Breast epithelium (tissue), 4 donors: ENCODE data around the gene TESK2. TPM values are rescaled to one million over a fixed set of nuclear protein-coding genes. Genes with fewer than 3 reads are reported as not detected.

Experiments
- DNase-seq, 2 donors: peaks; one replicate each; pipeline ENCODE4 v3.0.0-alpha.2; 2019; ENCODE audit warnings: low spot score in 2 of 2
- H3K27ac ChIP-seq, 2 donors: fragments of 200-600 bp; sonication (generic) in 1 of 2; one replicate each; pipeline ENCODE4 v1.5.1; 2016 to 2019; ENCODE audit warnings: mild to moderate bottlenecking in 1 of 2
- H3K27me3 ChIP-seq, 2 donors: fragments of 200-600 bp; sonication (generic) in 1 of 2; one replicate each; pipeline versions ENCODE4 v1.5.1 to v1.6.0; 2017 to 2019; ENCODE audit warnings: control low read depth in 1 of 2, mild to moderate bottlenecking in 1 of 2
- H3K36me3 ChIP-seq: fragments of 200-600 bp; one replicate; pipeline ENCODE4 v1.5.1; 2019
- H3K4me1 ChIP-seq, 2 donors: fragments of 200-600 bp; sonication (generic); one replicate each; pipeline ENCODE4 v1.5.1; 2016 to 2019; ENCODE audit warnings: control low read depth in 1 of 2
- H3K4me3 ChIP-seq, 3 donors: fragments of 200-600 bp; sonication (generic); 1 replicate in 2 of 3; 2 replicates in 1 of 3; pipeline ENCODE4 v1.5.1; 2016 to 2019; ENCODE audit warnings: mild to moderate bottlenecking in 3 of 3, moderate library complexity in 2 of 3
- H3K9me3 ChIP-seq, 2 donors: fragments of 200-600 bp; sonication (generic) in 1 of 2; one replicate each; pipeline ENCODE4 v1.5.1; 2016 to 2019; ENCODE audit warnings: control low read depth in 1 of 2
- POLR2A ChIP-seq: fragments of 450-650 bp; IDR thresholded peaks from one replicate; pipeline ENCODE4 v1.6.1; 2016; ENCODE audit warnings: antibody characterized with exemption, mild to moderate bottlenecking, moderate library complexity
- POLR2AphosphoS5 ChIP-seq, 3 donors: sonication (generic); formaldehyde crosslinking; IDR thresholded peaks; one replicate each; pipeline ENCODE4 v1.6.1; 2017; ENCODE audit warnings: antibody characterized with exemption in 3 of 3
- intact Hi-C: fragments of 100-400 bp; cut with DNase I; formaldehyde crosslinking; loops from one replicate; pipeline ENCODE4 v1.15.1; 2023; ENCODE audit warnings: low total_unique reads
- total RNA-seq, 3 donors: library from RNA; depleted of rRNA; stranded (reverse); fragments of >200 nt; gene quantifications; one replicate each; pipeline ENCODE4 v1.1.0, GENCODE V29; 2016
- TF ChIP-seq, protein P1 (sequence below), 3 donors: fragments of 450-650 bp; IDR thresholded peaks; one replicate each; pipeline ENCODE4 v1.5.1; 2016 to 2017; ENCODE audit warnings: antibody characterized with exemption in 3 of 3, mild to moderate bottlenecking in 3 of 3, moderate library complexity in 3 of 3

TESK2 gene
- total RNA-seq, 3 donors from 2014 or later, result 6.2 to 19.2 (median 11.1) TPM

DNA sequence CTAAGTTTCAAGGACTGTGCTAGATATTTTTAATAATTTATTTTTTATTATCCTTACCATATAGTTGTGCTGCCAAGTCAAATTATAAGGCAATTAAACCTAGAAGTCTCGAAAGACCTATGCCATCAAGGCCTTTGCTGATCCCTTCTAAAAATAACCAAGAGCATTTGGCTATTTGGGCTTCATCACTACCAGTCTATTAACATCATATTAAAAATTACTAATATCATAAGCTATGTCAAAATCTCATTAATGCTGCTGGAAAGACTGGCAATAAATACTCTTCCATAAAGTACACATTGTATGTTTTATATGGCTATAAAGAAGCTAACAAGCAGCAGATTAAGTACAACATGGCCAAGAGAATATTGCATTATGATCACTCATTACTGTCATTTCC is 107.8 kb downstream of the TESK2 start:
- Histone ChIP-seq H3K4me1 (no peaks in the 10 kb centered on the region), H3K4me3 (no peak overlapping the region), H3K9me3 (no peaks in the 10 kb centered on the region), H3K27ac (no peak overlapping the region), H3K27me3 (no peaks in the 10 kb centered on the region), H3K36me3 (no peaks in the 10 kb centered on the region)
- no peak for TF ChIP-seq POLR2AphosphoS5 (IDR thresholded peaks at IDR 0.05)
- TF ChIP-seq, protein P1, sequence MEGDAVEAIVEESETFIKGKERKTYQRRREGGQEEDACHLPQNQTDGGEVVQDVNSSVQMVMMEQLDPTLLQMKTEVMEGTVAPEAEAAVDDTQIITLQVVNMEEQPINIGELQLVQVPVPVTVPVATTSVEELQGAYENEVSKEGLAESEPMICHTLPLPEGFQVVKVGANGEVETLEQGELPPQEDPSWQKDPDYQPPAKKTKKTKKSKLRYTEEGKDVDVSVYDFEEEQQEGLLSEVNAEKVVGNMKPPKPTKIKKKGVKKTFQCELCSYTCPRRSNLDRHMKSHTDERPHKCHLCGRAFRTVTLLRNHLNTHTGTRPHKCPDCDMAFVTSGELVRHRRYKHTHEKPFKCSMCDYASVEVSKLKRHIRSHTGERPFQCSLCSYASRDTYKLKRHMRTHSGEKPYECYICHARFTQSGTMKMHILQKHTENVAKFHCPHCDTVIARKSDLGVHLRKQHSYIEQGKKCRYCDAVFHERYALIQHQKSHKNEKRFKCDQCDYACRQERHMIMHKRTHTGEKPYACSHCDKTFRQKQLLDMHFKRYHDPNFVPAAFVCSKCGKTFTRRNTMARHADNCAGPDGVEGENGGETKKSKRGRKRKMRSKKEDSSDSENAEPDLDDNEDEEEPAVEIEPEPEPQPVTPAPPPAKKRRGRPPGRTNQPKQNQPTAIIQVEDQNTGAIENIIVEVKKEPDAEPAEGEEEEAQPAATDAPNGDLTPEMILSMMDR (IDR thresholded peaks at IDR 0.05), result no peak
- no peak for TF ChIP-seq POLR2A
- intact Hi-C loops, result no loop called here
- no peak for DNase-seq

DNA sequence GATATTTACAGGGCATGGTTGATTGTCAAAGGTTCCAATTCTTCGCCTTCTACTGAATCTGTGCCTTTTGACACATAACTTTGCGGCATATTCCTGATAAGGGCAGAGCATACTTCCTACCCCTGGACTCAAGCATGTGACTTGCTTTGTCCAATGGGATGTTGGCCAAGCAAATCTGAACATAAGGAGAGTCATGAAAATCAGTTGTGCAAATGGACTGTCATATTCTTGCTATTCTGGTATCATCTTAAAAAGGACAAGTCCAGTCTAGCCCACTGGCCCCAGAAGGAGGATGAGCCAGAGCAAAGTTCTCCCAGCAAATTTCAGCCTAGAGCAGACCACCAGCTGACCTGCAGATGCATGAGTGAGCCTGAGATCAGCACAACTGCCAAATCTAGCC is 109.7 kb downstream of the TESK2 start:
- Histone ChIP-seq H3K4me1 (no peaks in the 10 kb centered on the region), H3K27me3 (no peaks in the 10 kb centered on the region), H3K9me3 (no peaks in the 10 kb centered on the region), H3K4me3 (no peak overlapping the region), H3K36me3 (no peaks in the 10 kb centered on the region), H3K27ac (no peak overlapping the region)
- TF ChIP-seq, protein P1 (IDR thresholded peaks at IDR 0.05), result no peak
- no peak for DNase-seq
- intact Hi-C loops, result no loop called here

DNA sequence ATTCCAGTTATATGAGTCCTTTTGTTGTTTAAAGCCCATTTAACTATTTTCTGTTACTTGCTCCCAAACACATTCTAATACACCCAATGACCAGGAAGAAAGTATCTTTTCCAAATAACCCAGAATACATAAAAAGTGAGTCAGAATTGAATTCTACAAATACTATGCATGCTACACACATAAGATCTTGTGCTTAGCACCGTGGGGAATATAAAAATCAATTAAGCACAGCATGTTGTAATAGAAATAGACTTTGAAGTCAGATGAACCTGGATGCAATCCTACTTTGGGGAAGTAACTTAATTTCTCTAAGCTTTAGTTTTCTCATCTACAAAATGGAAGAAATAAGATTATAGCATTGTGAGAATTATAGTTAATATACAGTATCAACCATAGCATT is 110.2 kb downstream of the TESK2 start:
- DNase-seq, result no peak
- intact Hi-C loops, result no loop called here
- Histone ChIP-seq H3K9me3 (no peaks in the 10 kb centered on the region), H3K36me3 (no peaks in the 10 kb centered on the region), H3K4me3 (no peak overlapping the region), H3K4me1 (no peaks in the 10 kb centered on the region), H3K27me3 (no peaks in the 10 kb centered on the region), H3K27ac (no peak overlapping the region)
- TF ChIP-seq POLR2A (no peak), POLR2AphosphoS5 (IDR thresholded peaks at IDR 0.05) (no peak)
- TF ChIP-seq, protein P1 (IDR thresholded peaks at IDR 0.05), result no peak

DNA sequence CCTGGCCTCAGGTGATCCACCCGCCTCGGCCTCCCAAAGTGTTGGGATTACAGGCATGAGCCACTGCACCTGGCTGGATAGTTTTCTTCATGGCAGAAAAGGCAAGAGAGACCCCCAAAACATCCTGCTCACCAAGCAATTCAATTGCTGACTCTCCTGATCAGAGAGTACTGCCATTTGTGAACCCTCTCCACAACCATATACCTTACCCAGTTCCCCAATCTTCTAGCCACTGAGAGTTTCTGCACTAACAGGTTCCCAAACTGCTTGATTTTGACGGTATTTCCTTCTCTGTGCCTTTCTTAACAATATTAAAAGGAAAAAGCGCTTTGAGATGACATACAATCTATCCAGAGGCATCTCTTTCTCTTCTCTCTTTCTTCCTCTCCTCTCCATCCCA is 110.8 kb downstream of the TESK2 start:
- Histone ChIP-seq H3K27me3 (no peaks in the 10 kb centered on the region), H3K9me3 (no peaks in the 10 kb centered on the region), H3K27ac (no peak overlapping the region), H3K4me3 (no peak overlapping the region), H3K4me1 (no peaks in the 10 kb centered on the region), H3K36me3 (no peaks in the 10 kb centered on the region)
- intact Hi-C loops, result no loop called here
- no peak for DNase-seq
- TF ChIP-seq POLR2AphosphoS5 (IDR thresholded peaks at IDR 0.05) (no peak), POLR2A (no peak)
- TF ChIP-seq, protein P1 (IDR thresholded peaks at IDR 0.05), result no peak

DNA sequence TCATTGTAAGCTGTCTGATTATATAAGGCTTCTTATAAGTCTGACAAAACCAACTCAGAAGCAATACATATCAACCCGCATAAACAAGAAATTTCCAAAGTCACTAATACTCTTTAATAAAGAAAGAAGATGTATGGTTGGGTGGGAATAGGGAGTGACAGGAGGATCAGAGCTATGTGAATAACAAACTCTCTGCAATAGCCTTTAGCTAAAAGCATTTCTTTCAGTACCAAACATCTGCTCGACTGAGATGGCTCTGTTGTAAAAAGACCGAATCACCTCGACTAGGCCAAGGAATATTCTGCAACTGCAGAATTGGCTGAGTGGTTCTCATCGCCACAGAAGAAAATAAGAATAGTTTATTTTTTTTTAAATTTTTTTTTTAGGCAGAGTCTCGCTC is 111.4 kb downstream of the TESK2 start:
- no peaks in the 10 kb centered on the region for H3K36me3 ChIP-seq
- no peaks in the 10 kb centered on the region for H3K4me1 ChIP-seq
- H3K27ac ChIP-seq, result no peak overlapping the region
- TF ChIP-seq, protein P1 (IDR thresholded peaks at IDR 0.05), result no peak
- TF ChIP-seq POLR2AphosphoS5 (IDR thresholded peaks at IDR 0.05), result no peak
- no peak for TF ChIP-seq POLR2A
- intact Hi-C loops, result no loop called here
- DNase-seq, result no peak
- no peaks in the 10 kb centered on the region for H3K9me3 ChIP-seq
- no peak overlapping the region for H3K4me3 ChIP-seq
- no peaks in the 10 kb centered on the region for H3K27me3 ChIP-seq
